Uterus (tissue), 2 donors: ENCODE measurements around the gene LNPK.

Experiments used
- CTCF ChIP-seq, 4 experiments: fragments of 200-600 bp in 2 of 4; fragments of 450-650 bp in 2 of 4; sonication (generic) in 2 of 4; IDR thresholded peaks; one replicate each; pipeline ENCODE4 v1.5.1; 2016 to 2019; ENCODE audit warnings: antibody characterized with exemption in 4 of 4, mild to moderate bottlenecking in 2 of 4, moderate library complexity in 1 of 4
- POLR2A ChIP-seq, 2 donors: fragments of 450-650 bp; IDR thresholded peaks; one replicate each; pipeline ENCODE4 v1.6.1; 2016; ENCODE audit warnings: antibody characterized with exemption in 2 of 2, mild to moderate bottlenecking in 1 of 2, moderate library complexity in 1 of 2

GRCh38 chr2:175930504-175930903 is 71.6 kb downstream of the LNPK start:
- TF ChIP-seq CTCF (IDR thresholded peaks at IDR 0.05) (no peak), POLR2A (IDR thresholded peaks at IDR 0.05) (no peak)
